Body of pancreas (tissue), 4 donors: Measurements from ENCODE around the gene PERM1. TPM values are rescaled to one million over a fixed set of nuclear protein-coding genes. Genes with fewer than 3 reads are reported as not detected.

Experiments
- ATAC-seq: fragments of 150-250 bp; one replicate; pipeline ENCODE4 v1.9.1; 2016
- DNase-seq, 4 donors: peaks; one replicate each; pipeline ENCODE4 v3.0.0-alpha.2; 2019
- H3K27ac ChIP-seq, 4 donors: fragments of 200-600 bp; sonication (generic); 1 replicate in 3 of 4; 2 replicates in 1 of 4; pipeline versions ENCODE4 v1.5.1 to v1.6.1; 2016 to 2019; ENCODE audit warnings: mild to moderate bottlenecking in 1 of 4, mixed read lengths in 1 of 4, moderate library complexity in 1 of 4
- H3K27me3 ChIP-seq, 2 donors: fragments of 200-600 bp; sonication (generic); one replicate each; pipeline ENCODE4 v1.6.0; 2016; ENCODE audit warnings: mild to moderate bottlenecking in 1 of 2
- H3K36me3 ChIP-seq, 2 donors: fragments of 200-600 bp; sonication (generic); replicated peaks in 1 of 2; 2 replicates each; pipeline ENCODE4 v1.5.1; 2016; ENCODE audit warnings: low read depth in 2 of 2; ENCODE audit not compliant: insufficient read depth in 1 of 2
- H3K4me1 ChIP-seq: fragments of 200-600 bp; sonication (generic); one replicate; pipeline ENCODE4 v1.6.0; 2016
- H3K4me3 ChIP-seq, 2 donors: fragments of 200-600 bp; sonication (generic); 1 replicate in 1 of 2; 2 replicates in 1 of 2; pipeline ENCODE4 v1.5.1; 2016 to 2019
- H3K9me3 ChIP-seq, 3 donors: fragments of 200-600 bp; sonication (generic); 1 replicate in 2 of 3; 2 replicates in 1 of 3; pipeline ENCODE4 v1.5.1; 2016
- POLR2A ChIP-seq, 3 donors: fragments of 450-650 bp; IDR thresholded peaks; one replicate each; pipeline ENCODE4 v1.6.1; 2016; ENCODE audit warnings: antibody characterized with exemption in 3 of 3, mild to moderate bottlenecking in 2 of 3
- WGBS, 2 donors: methylation state at CpG; one replicate each; pipeline ENCODE4 v1.1.5; 2017; 5-methylcytosine and 5-hydroxymethylcytosine counted together
- intact Hi-C: fragments of 100-400 bp; cut with DNase I; formaldehyde crosslinking; loops from one replicate; pipeline ENCODE4 v1.15.1; 2023
- total RNA-seq, 2 donors: library from RNA; depleted of rRNA; stranded (reverse); fragments of >200 nt; gene quantifications; one replicate each; pipeline ENCODE4 v1.1.0, GENCODE V29; 2016
- TF ChIP-seq, protein P1 (sequence below), 7 experiments: fragments of 450-650 bp in 4 of 7; fragments of 200-600 bp in 3 of 7; sonication (generic) in 3 of 7; IDR thresholded peaks; one replicate each; pipeline ENCODE4 v1.5.1; 2016 to 2019; ENCODE audit warnings: antibody characterized with exemption in 7 of 7

Gene PERM1
- total RNA-seq, 2 donors from 2014 or later = not detected

GRCh38 chr1:940107-941014, 41.5 kb downstream of the PERM1 start:
- intact Hi-C loops = no loop called here
- H3K4me3 ChIP-seq = no peak overlapping the region
- TF ChIP-seq, protein P1, sequence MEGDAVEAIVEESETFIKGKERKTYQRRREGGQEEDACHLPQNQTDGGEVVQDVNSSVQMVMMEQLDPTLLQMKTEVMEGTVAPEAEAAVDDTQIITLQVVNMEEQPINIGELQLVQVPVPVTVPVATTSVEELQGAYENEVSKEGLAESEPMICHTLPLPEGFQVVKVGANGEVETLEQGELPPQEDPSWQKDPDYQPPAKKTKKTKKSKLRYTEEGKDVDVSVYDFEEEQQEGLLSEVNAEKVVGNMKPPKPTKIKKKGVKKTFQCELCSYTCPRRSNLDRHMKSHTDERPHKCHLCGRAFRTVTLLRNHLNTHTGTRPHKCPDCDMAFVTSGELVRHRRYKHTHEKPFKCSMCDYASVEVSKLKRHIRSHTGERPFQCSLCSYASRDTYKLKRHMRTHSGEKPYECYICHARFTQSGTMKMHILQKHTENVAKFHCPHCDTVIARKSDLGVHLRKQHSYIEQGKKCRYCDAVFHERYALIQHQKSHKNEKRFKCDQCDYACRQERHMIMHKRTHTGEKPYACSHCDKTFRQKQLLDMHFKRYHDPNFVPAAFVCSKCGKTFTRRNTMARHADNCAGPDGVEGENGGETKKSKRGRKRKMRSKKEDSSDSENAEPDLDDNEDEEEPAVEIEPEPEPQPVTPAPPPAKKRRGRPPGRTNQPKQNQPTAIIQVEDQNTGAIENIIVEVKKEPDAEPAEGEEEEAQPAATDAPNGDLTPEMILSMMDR (IDR thresholded peaks at IDR 0.05) = peak in 2 of 7 experiments; percentile 23 to 36
- no peak for TF ChIP-seq POLR2A (IDR thresholded peaks at IDR 0.05)
- H3K27ac ChIP-seq = peak overlapping the region in 1 of 4 donors; percentile 53
- peak; percentile 47 to 82 (median 74) for DNase-seq
- H3K27me3 ChIP-seq = peaks cover 0 to 38% of the 10 kb centered on the region in 2 donors
- no peaks in the 10 kb centered on the region for H3K9me3 ChIP-seq
- H3K36me3 ChIP-seq = peaks cover 0 to 3% of the 10 kb centered on the region in 2 donors
- ATAC-seq = peak; percentile 41
- 0 to 1% methylated on average over 7 to 77 of the region's 86 CpGs for WGBS, 2 donors
- peaks cover 43% of the 10 kb centered on the region for H3K4me1 ChIP-seq

GRCh38 chr1:939511-940106, 42.3 kb downstream of the PERM1 start:
- no peaks in the 10 kb centered on the region for H3K9me3 ChIP-seq
- H3K27ac ChIP-seq = no peak overlapping the region
- TF ChIP-seq, protein P1 (IDR thresholded peaks at IDR 0.05) = no peak
- no peak for TF ChIP-seq POLR2A (IDR thresholded peaks at IDR 0.05)
- H3K4me3 ChIP-seq = no peak overlapping the region
- peaks cover 46% of the 10 kb centered on the region for H3K4me1 ChIP-seq
- no peak for DNase-seq
- intact Hi-C loops = no loop called here
- H3K27me3 ChIP-seq = peaks cover 0 to 42% of the 10 kb centered on the region in 2 donors
- 17 to 37% methylated on average over 5 to 20 of the region's 21 CpGs for WGBS, 2 donors
- ATAC-seq = no peak
- H3K36me3 ChIP-seq = no peaks in the 10 kb centered on the region

- H3K27ac ChIP-seq = no peak overlapping the region
- 45 to 70% methylated on average over 7 to 28 of the region's 30 CpGs for WGBS, 2 donors
- peaks cover 46% of the 10 kb centered on the region for H3K4me1 ChIP-seq
- DNase-seq (no peak), ATAC-seq (no peak)
- intact Hi-C loops = no loop called here
- no peaks in the 10 kb centered on the region for H3K36me3 ChIP-seq
- TF ChIP-seq, protein P1 (IDR thresholded peaks at IDR 0.05) = no peak
- no peak for TF ChIP-seq POLR2A (IDR thresholded peaks at IDR 0.05)
- peaks cover 0 to 42% of the 10 kb centered on the region in 2 donors for H3K27me3 ChIP-seq
- no peak overlapping the region for H3K4me3 ChIP-seq
- no peaks in the 10 kb centered on the region for H3K9me3 ChIP-seq
Measured at GRCh38 chr1:938711-939489, 43.0 kb downstream of the PERM1 start.

GRCh38 chr1:938088-938683, 43.7 kb downstream of the PERM1 start:
- TF ChIP-seq, protein P1 (IDR thresholded peaks at IDR 0.05) = peak; percentile 22 to 83 (median 75)
- no peak for TF ChIP-seq POLR2A (IDR thresholded peaks at IDR 0.05)
- no peak overlapping the region for H3K4me3 ChIP-seq
- no peaks in the 10 kb centered on the region for H3K36me3 ChIP-seq
- no peaks in the 10 kb centered on the region for H3K9me3 ChIP-seq
- WGBS, 2 donors = 30 to 45% methylated on average over 9 to 15 of the region's 15 CpGs
- intact Hi-C loops = no loop called here
- H3K27me3 ChIP-seq = peaks cover 0 to 47% of the 10 kb centered on the region in 2 donors
- DNase-seq (peak; percentile 65 to 76 (median 69)), ATAC-seq (peak; percentile 63)
- peaks cover 49% of the 10 kb centered on the region for H3K4me1 ChIP-seq
- no peak overlapping the region for H3K27ac ChIP-seq
